Measurements from ENCODE around the gene CAPN7.

DNA sequence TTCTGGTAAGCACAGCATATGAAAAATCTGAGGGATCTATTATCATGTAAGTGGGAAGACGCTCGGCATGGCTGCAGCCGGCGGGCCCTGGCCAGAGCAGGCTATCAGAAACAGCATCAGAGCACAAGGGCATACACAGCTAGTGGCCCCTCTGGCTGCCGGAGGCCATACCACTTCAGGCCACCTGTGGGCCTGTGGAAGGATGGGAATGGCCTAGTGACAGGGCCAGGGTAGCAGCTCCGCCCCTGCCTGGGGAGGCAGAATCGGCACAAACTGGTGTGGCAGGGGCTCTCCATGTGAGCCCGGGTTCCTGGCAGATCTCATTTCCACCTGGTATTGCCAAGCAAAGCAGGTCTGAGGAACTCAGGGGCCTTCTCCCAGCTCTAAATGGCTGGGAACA, 80.0 kb downstream of the CAPN7 start:
- TF ChIP-seq POLR2A (IDR thresholded peaks at IDR 0.05) = no peak
- TF ChIP-seq, protein P1, sequence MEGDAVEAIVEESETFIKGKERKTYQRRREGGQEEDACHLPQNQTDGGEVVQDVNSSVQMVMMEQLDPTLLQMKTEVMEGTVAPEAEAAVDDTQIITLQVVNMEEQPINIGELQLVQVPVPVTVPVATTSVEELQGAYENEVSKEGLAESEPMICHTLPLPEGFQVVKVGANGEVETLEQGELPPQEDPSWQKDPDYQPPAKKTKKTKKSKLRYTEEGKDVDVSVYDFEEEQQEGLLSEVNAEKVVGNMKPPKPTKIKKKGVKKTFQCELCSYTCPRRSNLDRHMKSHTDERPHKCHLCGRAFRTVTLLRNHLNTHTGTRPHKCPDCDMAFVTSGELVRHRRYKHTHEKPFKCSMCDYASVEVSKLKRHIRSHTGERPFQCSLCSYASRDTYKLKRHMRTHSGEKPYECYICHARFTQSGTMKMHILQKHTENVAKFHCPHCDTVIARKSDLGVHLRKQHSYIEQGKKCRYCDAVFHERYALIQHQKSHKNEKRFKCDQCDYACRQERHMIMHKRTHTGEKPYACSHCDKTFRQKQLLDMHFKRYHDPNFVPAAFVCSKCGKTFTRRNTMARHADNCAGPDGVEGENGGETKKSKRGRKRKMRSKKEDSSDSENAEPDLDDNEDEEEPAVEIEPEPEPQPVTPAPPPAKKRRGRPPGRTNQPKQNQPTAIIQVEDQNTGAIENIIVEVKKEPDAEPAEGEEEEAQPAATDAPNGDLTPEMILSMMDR (IDR thresholded peaks at IDR 0.05) = no peak

Measured in body of pancreas (tissue), 4 donors.